Mesenchymal stem cell (in vitro differentiated cells and primary cell): ENCODE results near the gene GRIK2.

ENCODE experiments used
- DNase-seq: peaks from one replicate; pipeline ENCODE4 v3.0.0-alpha.2; 2013
- H2AFZ ChIP-seq: one replicate; pipeline ENCODE4 v1.6.1; 2013; ENCODE audit warnings: low read depth, mild to moderate bottlenecking, control low read depth, inconsistent platforms, low read length, moderate library complexity
- H2AK5ac ChIP-seq: 2 replicates; pipeline ENCODE4 v1.6.1; 2013; ENCODE audit warnings: low read length, moderate library complexity, mild to moderate bottlenecking, inconsistent platforms; ENCODE audit not compliant: severe bottlenecking
- H2BK120ac ChIP-seq: one replicate; pipeline ENCODE4 v1.6.1; 2013; ENCODE audit warnings: low read depth, mild to moderate bottlenecking, inconsistent platforms, low read length, moderate library complexity
- H2BK12ac ChIP-seq, 2 experiments: one replicate each; pipeline ENCODE4 v1.6.1; 2013; ENCODE audit warnings: inconsistent platforms in 2 of 2, low read length in 2 of 2, mild to moderate bottlenecking in 2 of 2, moderate library complexity in 2 of 2, control low read depth in 1 of 2
- H2BK15ac ChIP-seq: one replicate; pipeline ENCODE4 v1.6.1; 2013; ENCODE audit warnings: mild to moderate bottlenecking, low read depth, inconsistent platforms; ENCODE audit not compliant: poor library complexity, severe bottlenecking
- H2BK5ac ChIP-seq: 2 replicates; pipeline ENCODE4 v1.6.1; 2013; ENCODE audit warnings: low read depth, mild to moderate bottlenecking, low read length, control low read depth, inconsistent platforms; ENCODE audit not compliant: poor library complexity, severe bottlenecking
- H3K14ac ChIP-seq, 2 experiments: one replicate each; pipeline ENCODE4 v1.6.1; 2013; ENCODE audit warnings: inconsistent platforms in 2 of 2, low read length in 2 of 2, control low read depth in 1 of 2, mild to moderate bottlenecking in 1 of 2, moderate library complexity in 1 of 2
- H3K18ac ChIP-seq, 2 experiments: one replicate each; pipeline ENCODE4 v1.6.1; 2013; ENCODE audit warnings: inconsistent platforms in 2 of 2, low read length in 2 of 2, control low read depth in 1 of 2, low read depth in 1 of 2, mild to moderate bottlenecking in 1 of 2
- H3K23ac ChIP-seq, 2 experiments: one replicate each; pipeline ENCODE4 v1.6.1; 2013; ENCODE audit warnings: inconsistent platforms in 2 of 2, low read length in 2 of 2, mild to moderate bottlenecking in 2 of 2, moderate library complexity in 2 of 2, control low read depth in 1 of 2
- H3K27ac ChIP-seq: 2 replicates; pipeline ENCODE4 v1.5.1; 2013; ENCODE audit warnings: mild to moderate bottlenecking, moderate library complexity, low read length, control low read depth, inconsistent platforms; ENCODE audit not compliant: poor library complexity, severe bottlenecking
- H3K27me3 ChIP-seq, 2 experiments: 2 replicates each; pipeline versions ENCODE4 v1.6.1 to v1.7.0; 2013; ENCODE audit warnings: low read length in 2 of 2, mild to moderate bottlenecking in 2 of 2, moderate library complexity in 2 of 2, control low read depth in 1 of 2, inconsistent platforms in 1 of 2; ENCODE audit not compliant: control insufficient read depth in 1 of 2, insufficient read depth in 1 of 2
- H3K36me3 ChIP-seq, 2 experiments: 2 replicates each; pipeline versions ENCODE4 v1.6.1 to v1.7.0; 2013; ENCODE audit warnings: low read length in 2 of 2, control low read depth in 1 of 2, inconsistent platforms in 1 of 2, low read depth in 1 of 2, mild to moderate bottlenecking in 1 of 2; ENCODE audit not compliant: insufficient read depth in 2 of 2, control insufficient read depth in 1 of 2
- H3K4ac ChIP-seq, 2 experiments: one replicate each; pipeline ENCODE4 v1.6.1; 2013; ENCODE audit warnings: inconsistent platforms in 2 of 2, low read length in 2 of 2, mild to moderate bottlenecking in 2 of 2, moderate library complexity in 2 of 2, control low read depth in 1 of 2, low read depth in 1 of 2
- H3K4me1 ChIP-seq: 2 replicates; pipeline ENCODE4 v1.6.1; 2013; ENCODE audit warnings: low read depth, low read length, control low read depth; ENCODE audit not compliant: control insufficient read depth, insufficient read depth
- H3K4me2 ChIP-seq: 2 replicates; pipeline ENCODE4 v1.6.1; 2013; ENCODE audit warnings: low read length, mild to moderate bottlenecking, inconsistent platforms; ENCODE audit not compliant: poor library complexity, severe bottlenecking
- H3K4me3 ChIP-seq, 2 experiments: 2 replicates each; pipeline versions ENCODE4 v1.5.1 to v1.7.0; 2013; ENCODE audit warnings: low read length in 2 of 2, mild to moderate bottlenecking in 2 of 2, control low read depth in 1 of 2, low read depth in 1 of 2; ENCODE audit not compliant: insufficient read depth in 1 of 2
- H3K79me1 ChIP-seq: replicated peaks from 2 replicates; pipeline ENCODE4 v1.6.1; 2013; ENCODE audit warnings: mild to moderate bottlenecking, control low read depth, low read length, inconsistent platforms; ENCODE audit not compliant: poor library complexity, severe bottlenecking
- H3K9ac ChIP-seq: 2 replicates; pipeline ENCODE4 v1.7.0; 2013; ENCODE audit warnings: mild to moderate bottlenecking, low read length, moderate library complexity
- H3K9me3 ChIP-seq: 2 replicates; pipeline ENCODE4 v1.7.0; 2013; ENCODE audit warnings: mild to moderate bottlenecking, low read length; ENCODE audit not compliant: control insufficient read depth
- H4K8ac ChIP-seq: one replicate; pipeline ENCODE4 v1.6.1; 2013; ENCODE audit warnings: inconsistent platforms, mild to moderate bottlenecking, low read length, moderate library complexity
- H4K91ac ChIP-seq: one replicate; pipeline ENCODE4 v1.6.1; 2013; ENCODE audit warnings: mild to moderate bottlenecking, low read length, inconsistent platforms
- WGBS: methylation state at CpG from one replicate; pipeline ENCODE4 v1.1.7; 2013; ENCODE audit warnings: mixed read lengths; 5-methylcytosine and 5-hydroxymethylcytosine counted together

Gene GRIK2

DNA sequence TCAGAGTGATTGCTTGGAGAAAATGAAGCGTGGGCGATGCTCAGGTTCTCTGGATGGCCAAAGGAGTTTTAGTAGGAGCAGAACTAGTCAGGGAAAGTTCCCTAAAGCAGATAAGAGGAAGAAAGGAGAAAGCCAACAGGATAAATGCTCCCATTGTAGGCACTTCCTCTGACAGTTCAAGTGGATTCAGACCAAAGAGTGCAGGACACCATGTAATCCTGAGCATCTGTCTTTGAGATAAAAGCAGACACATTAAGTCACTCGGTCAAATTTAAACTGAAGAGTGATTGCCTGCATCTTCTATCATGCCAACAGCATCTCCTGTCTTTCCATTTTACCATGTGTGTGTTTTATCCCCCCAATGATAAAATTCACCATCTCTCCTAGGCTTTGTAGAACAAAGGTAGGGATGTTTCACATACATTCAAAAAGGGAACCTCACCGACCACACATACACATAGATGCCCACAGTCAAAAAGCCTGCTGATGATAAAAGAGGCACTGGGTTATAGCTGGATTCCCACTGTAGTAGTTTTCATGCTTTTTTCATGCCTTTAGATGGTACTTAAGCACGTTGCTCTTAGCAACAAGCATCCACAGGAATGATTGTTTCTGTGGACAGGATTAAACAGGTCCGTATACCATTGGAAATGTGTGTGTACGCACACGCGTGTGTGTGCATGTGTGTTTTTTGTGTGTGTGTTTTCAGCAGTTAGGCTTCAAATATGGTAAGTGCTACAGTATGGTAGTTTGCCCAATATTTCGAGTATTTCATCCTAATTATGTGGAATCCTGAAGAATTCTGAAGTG lies 7.0 kb downstream of the GRIK2 start:
- no peak overlapping the region for H3K23ac ChIP-seq
- 82% methylated on average over 9 of the region's 10 CpGs for WGBS
- DNase-seq = no peak

DNA sequence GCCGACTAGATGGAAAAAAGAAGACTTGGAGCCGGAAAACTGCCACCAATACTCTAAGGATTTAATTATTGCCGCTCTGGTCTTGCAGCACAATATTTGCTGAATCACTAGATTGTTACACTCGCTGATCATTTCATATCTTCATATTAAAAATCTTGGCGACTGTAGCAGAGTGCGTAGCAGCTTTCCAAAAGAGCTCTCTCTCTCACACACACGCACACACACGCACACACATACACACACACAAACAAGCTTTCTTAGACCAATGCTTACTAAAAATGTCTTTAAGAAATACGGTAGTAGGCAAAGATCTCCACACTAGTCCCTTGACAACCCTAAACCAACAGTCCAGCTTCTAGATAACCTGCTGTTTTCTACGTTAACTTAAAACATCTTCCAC lies 7.7 kb downstream of the GRIK2 start:
- no peak overlapping the region for H3K18ac ChIP-seq
- WGBS = 89% methylated on average over 10 of the region's 10 CpGs
- no peak overlapping the region for H4K91ac ChIP-seq
- H3K27ac ChIP-seq = no peak overlapping the region
- H3K4me2 ChIP-seq = no peak overlapping the region
- no peaks in the 10 kb centered on the region for H3K79me1 ChIP-seq
- H2AK5ac ChIP-seq = no peak overlapping the region
- peaks cover 54 to 68% of the 10 kb centered on the region in 2 experiments for H3K27me3 ChIP-seq
- H4K8ac ChIP-seq = no peak overlapping the region
- no peak overlapping the region for H2BK12ac ChIP-seq
- H2BK5ac ChIP-seq = no peak overlapping the region
- no peak overlapping the region for H3K23ac ChIP-seq
- H3K4me3 ChIP-seq = no peak overlapping the region
- no peaks in the 10 kb centered on the region for H3K36me3 ChIP-seq
- H3K9ac ChIP-seq = no peak overlapping the region
- no peak for DNase-seq
- no peak overlapping the region for H2AFZ ChIP-seq
- no peak overlapping the region for H3K4ac ChIP-seq
- H3K14ac ChIP-seq = no peak overlapping the region
- peaks cover 20% of the 10 kb centered on the region for H3K4me1 ChIP-seq
- H2BK120ac ChIP-seq = no peak overlapping the region
- H2BK15ac ChIP-seq = no peak overlapping the region
- H3K9me3 ChIP-seq = peaks cover 3% of the 10 kb centered on the region

More for the DNA sequence above, 7.0 kb downstream of the GRIK2 start:
- H2BK15ac ChIP-seq = no peak overlapping the region
- no peak overlapping the region for H3K9ac ChIP-seq
- no peak overlapping the region for H3K14ac ChIP-seq
- no peak overlapping the region for H2AK5ac ChIP-seq
- H2BK120ac ChIP-seq = no peak overlapping the region
- H4K8ac ChIP-seq = no peak overlapping the region
- H3K4me2 ChIP-seq = no peak overlapping the region
- no peaks in the 10 kb centered on the region for H3K36me3 ChIP-seq
- H2BK5ac ChIP-seq = no peak overlapping the region
- no peak overlapping the region for H3K4me3 ChIP-seq
- peaks cover 3% of the 10 kb centered on the region for H3K9me3 ChIP-seq
- H3K4me1 ChIP-seq = peaks cover 20% of the 10 kb centered on the region
- no peak overlapping the region for H3K4ac ChIP-seq
- H3K27ac ChIP-seq = no peak overlapping the region
- H4K91ac ChIP-seq = no peak overlapping the region
- H2AFZ ChIP-seq = no peak overlapping the region
- no peaks in the 10 kb centered on the region for H3K79me1 ChIP-seq
- H2BK12ac ChIP-seq = no peak overlapping the region
- peaks cover 54 to 68% of the 10 kb centered on the region in 2 experiments for H3K27me3 ChIP-seq
- no peak overlapping the region for H3K18ac ChIP-seq

GRCh38 chr6:101401792-101402621 lies 8.5 kb downstream of the GRIK2 start:
- peak overlapping the region in 1 of 2 experiments; percentile 45 for H3K14ac ChIP-seq
- peaks cover 54 to 68% of the 10 kb centered on the region in 2 experiments for H3K27me3 ChIP-seq
- H2BK15ac ChIP-seq = no peak overlapping the region
- H3K4me2 ChIP-seq = peak overlapping the region; percentile 58
- H3K4ac ChIP-seq = no peak overlapping the region
- no peak overlapping the region for H2BK12ac ChIP-seq
- WGBS = 2% methylated on average over 50 of the region's 50 CpGs
- H3K4me3 ChIP-seq = peak overlapping the region in 1 of 2 experiments; percentile 21
- no peak overlapping the region for H2BK5ac ChIP-seq
- no peak overlapping the region for H3K27ac ChIP-seq
- H2AK5ac ChIP-seq = no peak overlapping the region
- H3K9me3 ChIP-seq = peaks cover 3% of the 10 kb centered on the region
- peak overlapping the region; percentile 36 for H2AFZ ChIP-seq
- no peak overlapping the region for H4K91ac ChIP-seq
- H2BK120ac ChIP-seq = no peak overlapping the region
- DNase-seq = peak; percentile 44
- no peak overlapping the region for H3K18ac ChIP-seq
- no peak overlapping the region for H3K9ac ChIP-seq
- peaks cover 20% of the 10 kb centered on the region for H3K4me1 ChIP-seq
- H4K8ac ChIP-seq = no peak overlapping the region
- H3K36me3 ChIP-seq = no peaks in the 10 kb centered on the region
- no peak overlapping the region for H3K23ac ChIP-seq
- H3K79me1 ChIP-seq = no peaks in the 10 kb centered on the region

DNA sequence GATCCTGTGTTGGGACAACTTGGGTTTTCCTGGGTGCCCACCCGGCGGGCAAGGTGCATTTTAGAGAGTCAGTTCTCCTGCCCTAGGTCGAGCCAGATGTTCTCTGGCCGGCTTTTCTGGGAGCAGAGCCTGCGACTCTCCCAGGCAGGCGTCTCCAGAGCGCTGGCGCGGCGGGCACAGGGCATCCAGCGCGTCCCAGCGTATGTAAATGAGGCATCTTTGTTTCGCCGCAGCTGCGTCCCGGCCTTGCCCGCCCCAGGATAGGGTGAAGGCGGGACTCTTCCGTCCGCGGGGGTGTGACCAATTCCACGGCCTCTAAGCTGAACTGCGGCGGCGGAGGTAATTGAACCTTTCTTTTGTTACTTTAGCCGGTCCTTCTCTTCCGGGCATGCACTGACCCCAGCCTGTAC lies 9.1 kb downstream of the GRIK2 start:
- Histone ChIP-seq H3K79me1 (no peaks in the 10 kb centered on the region), H3K27ac (no peak overlapping the region), H3K27me3 (peaks cover 54 to 68% of the 10 kb centered on the region in 2 experiments), H3K23ac (no peak overlapping the region), H2BK120ac (no peak overlapping the region), H3K36me3 (no peaks in the 10 kb centered on the region), H3K14ac (no peak overlapping the region), H3K9ac (no peak overlapping the region), H4K91ac (no peak overlapping the region), H2AK5ac (no peak overlapping the region), H3K4me1 (peaks cover 20% of the 10 kb centered on the region), H3K9me3 (peaks cover 3% of the 10 kb centered on the region), H2BK15ac (no peak overlapping the region), H3K4ac (no peak overlapping the region), H2AFZ (no peak overlapping the region), H3K4me3 (peak overlapping the region; percentile 18 to 21), H4K8ac (no peak overlapping the region), H2BK12ac (no peak overlapping the region), H2BK5ac (no peak overlapping the region), H3K4me2 (peak overlapping the region; percentile 58), H3K18ac (no peak overlapping the region)
- DNase-seq = no peak
- 2% methylated on average over 28 of the region's 28 CpGs for WGBS
